GM18868 (cell line): ENCODE results near the gene RIPOR2.

Source experiments
- ATAC-seq: cut with Tn5 transposase; IDR thresholded peaks from one replicate; pipeline ENCODE4 v1.9.1; 2021; ENCODE audit warnings: mild to moderate bottlenecking, moderate library complexity; ENCODE audit not compliant: unreplicated experiment

Gene RIPOR2

GRCh38 chr6:24855395-24856245, 80.1 kb downstream of the RIPOR2 start:
- ATAC-seq = peak; percentile 52

- ATAC-seq = no peak
These were observed 81.6 kb downstream of the RIPOR2 start for GRCh38 chr6:24854077-24854666.

- ATAC-seq = no peak
These were observed 84.7 kb downstream of the RIPOR2 start for GRCh38 chr6:24851086-24851485.

- ATAC-seq = no peak
These were observed 86.0 kb downstream of the RIPOR2 start for GRCh38 chr6:24849713-24850112.

GRCh38 chr6:24848461-24848860, 87.3 kb downstream of the RIPOR2 start:
- ATAC-seq = no peak

GRCh38 chr6:24847402-24847801, 88.4 kb downstream of the RIPOR2 start:
- ATAC-seq = no peak

GRCh38 chr6:24845578-24845977, 90.2 kb downstream of the RIPOR2 start:
- no peak for ATAC-seq

- ATAC-seq = no peak
These were observed 90.9 kb downstream of the RIPOR2 start for GRCh38 chr6:24844903-24845302.

- no peak for ATAC-seq
These were observed 91.7 kb downstream of the RIPOR2 start for GRCh38 chr6:24844061-24844460.

GRCh38 chr6:24840187-24840586, 95.6 kb downstream of the RIPOR2 start:
- no peak for ATAC-seq

- no peak for ATAC-seq
These were observed 96.8 kb downstream of the RIPOR2 start for GRCh38 chr6:24838994-24839393.

GRCh38 chr6:24838081-24838480, 97.7 kb downstream of the RIPOR2 start:
- ATAC-seq = no peak

GRCh38 chr6:24836109-24836508, 99.7 kb downstream of the RIPOR2 start:
- no peak for ATAC-seq

GRCh38 chr6:24833711-24834386, 101.9 kb downstream of the RIPOR2 start:
- ATAC-seq = no peak

GRCh38 chr6:24832794-24833193, 103.0 kb downstream of the RIPOR2 start:
- ATAC-seq = no peak

- no peak for ATAC-seq
These were observed 103.7 kb downstream of the RIPOR2 start for GRCh38 chr6:24831771-24832716.

- no peak for ATAC-seq
These were observed 106.1 kb downstream of the RIPOR2 start for GRCh38 chr6:24829657-24830056.

- ATAC-seq = no peak
These were observed 107.8 kb downstream of the RIPOR2 start for GRCh38 chr6:24827970-24828369.

- ATAC-seq = no peak
These were observed 108.6 kb downstream of the RIPOR2 start for GRCh38 chr6:24827162-24827561.

GRCh38 chr6:24825130-24825630, 110.6 kb downstream of the RIPOR2 start:
- ATAC-seq = no peak
